Stimulated activated CD8-positive, alpha-beta memory T cell treated with anti-CD3 and anti-CD28 coated beads, Interleukin-7, amount 100 ng/mL, for 4 hours (primary cell): ENCODE data around the gene GPRIN1.
"Not testable (repeated sequence)": the region's sequence is repeated elsewhere in the genome, so short reads cannot be mapped to it uniquely, and the experiment has no call there.

Experiments used
- DNase-seq, 2 donors: peaks; one replicate each; pipeline ENCODE4 v3.0.0-alpha.2; 2020; ENCODE audit warnings: low read depth in 2 of 2

GPRIN1 gene

GRCh38 chr5:176624938-176625337 lies 15.0 kb upstream of the GPRIN1 start:
- DNase-seq, result no peak

- no peak for DNase-seq
Measured at GRCh38 chr5:176624142-176624541, 14.2 kb upstream of the GPRIN1 start.

- DNase-seq, result no peak
Measured at GRCh38 chr5:176621661-176622079, 11.7 kb upstream of the GPRIN1 start.

DNA sequence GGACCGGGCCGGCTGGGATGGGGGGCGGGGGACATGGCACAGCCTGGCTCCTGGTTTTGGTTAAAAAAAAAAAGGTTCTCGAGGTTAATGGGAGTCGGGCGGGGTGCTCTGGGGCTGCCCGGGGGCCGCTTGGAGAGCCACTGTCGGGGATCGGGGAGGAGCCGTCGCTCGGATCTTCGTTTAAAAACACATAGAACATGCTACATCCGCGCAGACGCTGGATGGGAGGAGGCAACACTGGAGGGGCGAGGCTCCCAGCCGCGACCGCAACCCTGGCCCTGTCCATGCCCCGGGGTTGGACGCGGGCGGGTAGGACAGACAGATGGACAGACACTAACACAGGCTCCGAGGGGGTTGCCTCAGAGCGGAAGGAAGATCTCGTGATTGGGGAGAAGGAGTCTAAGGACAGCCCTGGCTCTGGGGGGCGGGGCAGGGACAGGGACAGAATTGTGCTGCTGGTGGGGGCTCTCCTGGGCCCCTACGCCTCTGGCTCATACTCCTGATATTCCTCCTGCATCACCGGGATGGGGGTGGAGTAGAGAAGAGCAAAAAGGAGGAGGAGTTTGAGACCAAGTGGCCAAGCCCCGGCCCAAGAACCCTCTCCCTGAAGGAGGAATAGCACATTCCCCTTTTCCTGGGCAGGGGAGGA lies 10.5 kb upstream of the GPRIN1 start:
- DNase-seq, result no peak

DNA sequence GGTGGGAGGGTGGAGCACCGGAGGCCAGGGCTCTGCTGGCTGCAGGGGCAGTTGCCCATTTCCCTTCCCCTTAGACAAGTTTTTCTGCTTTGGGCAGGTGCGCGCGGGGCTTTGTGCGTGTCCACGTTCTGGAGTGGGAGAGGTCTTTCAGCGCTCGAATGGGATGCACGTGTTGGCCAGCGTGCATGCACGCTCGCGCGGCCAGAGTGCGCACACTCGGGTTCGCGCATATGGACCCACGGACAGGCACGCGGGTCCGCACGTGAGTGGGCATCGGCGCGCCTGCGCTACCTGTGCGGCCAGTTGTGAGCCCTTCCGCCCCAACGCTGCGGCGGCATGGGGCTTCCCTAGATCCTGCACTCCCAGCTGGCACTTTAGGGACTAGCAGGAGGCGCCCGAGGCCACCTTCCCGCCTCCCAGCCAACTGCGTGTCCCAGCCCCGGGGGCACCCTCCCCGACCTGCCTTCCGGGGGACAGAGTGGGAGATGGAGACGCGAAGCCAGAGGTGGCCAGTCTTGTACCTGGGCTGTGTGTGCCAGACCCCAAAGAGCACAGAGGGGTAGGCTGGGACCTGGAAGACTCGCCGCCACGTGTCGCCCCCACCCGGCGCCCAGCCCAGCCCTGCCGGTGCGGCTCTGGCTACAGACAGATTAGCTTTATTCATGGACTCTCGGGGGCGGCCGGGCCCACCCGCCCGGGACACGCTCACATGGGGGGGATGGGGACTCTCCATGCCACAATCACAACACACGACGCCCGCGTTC lies 9.8 kb upstream of the GPRIN1 start:
- no peak for DNase-seq

DNA sequence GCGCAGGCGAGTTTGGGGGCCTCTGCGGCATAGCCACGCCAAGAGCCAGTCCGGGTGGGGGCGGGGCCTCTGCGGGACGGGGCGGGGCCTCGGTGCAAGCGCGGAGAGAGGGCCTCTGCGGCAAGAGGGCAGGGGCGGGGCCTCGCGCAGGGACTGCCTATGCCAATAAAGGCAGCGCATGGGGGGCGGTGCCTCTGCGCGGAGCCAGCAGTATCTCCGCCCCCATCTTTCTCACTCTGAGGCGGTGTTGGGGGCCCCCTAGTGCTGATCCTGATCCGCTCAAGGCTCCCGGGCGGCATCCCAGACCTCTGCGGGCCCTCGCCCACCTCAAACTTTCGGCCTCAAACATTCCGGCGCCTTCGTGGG lies 9.2 kb upstream of the GPRIN1 start:
- DNase-seq, result peak; percentile 68 to 77

GRCh38 chr5:176618783-176619182 lies 8.8 kb upstream of the GPRIN1 start:
- DNase-seq, result no peak

DNA sequence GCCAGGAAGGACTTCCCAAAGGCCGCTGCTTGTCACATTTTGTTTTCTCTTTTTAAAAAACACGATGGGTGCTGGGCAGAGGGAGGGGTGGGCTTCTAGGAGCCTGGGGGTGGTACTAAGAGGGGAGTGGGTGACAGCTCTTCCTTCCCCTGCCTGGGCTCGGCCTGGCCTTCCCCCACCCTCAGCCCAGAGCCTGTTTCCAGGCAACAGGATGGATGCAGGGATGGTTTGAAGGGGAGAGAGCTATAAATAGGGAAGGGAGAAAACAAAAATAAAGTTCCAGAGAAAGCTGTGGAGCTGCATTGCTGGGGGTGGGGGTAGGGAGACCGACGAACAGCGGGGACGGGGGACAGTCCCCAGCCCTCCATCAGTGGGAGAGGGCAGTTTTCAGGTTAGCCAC lies 6.6 kb upstream of the GPRIN1 start:
- no peak for DNase-seq

DNA sequence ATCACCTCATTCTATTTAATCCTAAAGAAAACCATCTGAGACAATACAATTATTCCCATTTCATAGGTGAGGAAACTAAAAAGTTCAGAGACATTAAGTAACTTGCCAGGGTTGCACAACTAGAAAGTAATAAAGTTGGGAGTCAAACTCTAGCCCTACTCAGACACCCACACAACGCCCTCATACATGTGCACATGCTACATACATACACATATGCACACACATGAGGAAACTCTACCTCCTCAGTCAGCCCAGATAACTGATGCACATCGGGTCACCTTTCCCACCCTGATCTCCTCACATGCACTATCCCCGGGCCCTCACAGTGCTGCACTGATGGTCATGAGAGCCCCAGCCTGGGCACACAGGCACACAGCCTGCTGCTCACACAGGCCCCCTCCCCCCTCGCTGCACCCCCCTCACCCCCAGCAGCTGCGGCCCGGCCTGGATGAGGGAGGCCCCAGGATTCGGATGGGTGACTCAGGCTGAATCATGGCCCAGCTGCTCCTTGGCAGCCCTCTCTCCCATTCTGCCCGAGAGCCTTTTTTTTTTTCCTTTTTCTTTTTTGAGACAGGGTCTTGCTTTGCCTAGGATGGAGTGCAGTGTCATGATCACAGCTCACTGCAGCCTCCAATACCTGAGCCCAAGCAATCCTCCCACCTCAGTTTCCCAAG lies 5.0 kb upstream of the GPRIN1 start:
- no peak for DNase-seq

DNA sequence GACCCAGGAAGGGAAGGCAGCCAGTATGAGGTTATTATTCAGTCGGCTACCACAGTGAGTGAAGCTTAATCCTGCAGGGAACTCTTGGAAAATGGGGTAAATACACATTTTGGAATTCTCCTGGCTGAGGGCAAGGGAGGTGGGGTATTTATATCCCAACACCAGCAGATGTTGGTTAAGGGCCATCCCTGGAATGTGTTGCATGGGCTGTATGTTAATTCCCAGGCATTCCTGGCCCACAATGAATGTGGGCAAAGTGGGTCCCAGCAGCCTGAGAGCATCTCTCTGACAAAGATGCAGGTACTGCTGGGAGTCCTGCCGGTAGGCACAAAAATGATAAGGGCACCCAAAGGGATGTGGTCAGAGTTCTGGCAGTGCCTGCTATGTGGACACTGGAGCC lies 2.9 kb upstream of the GPRIN1 start:
- no peak for DNase-seq

GRCh38 chr5:176612008-176612407 lies 2.1 kb upstream of the GPRIN1 start:
- no peak for DNase-seq

- no peak for DNase-seq
Measured at GRCh38 chr5:176611435-176611834, 1.5 kb upstream of the GPRIN1 start.

DNA sequence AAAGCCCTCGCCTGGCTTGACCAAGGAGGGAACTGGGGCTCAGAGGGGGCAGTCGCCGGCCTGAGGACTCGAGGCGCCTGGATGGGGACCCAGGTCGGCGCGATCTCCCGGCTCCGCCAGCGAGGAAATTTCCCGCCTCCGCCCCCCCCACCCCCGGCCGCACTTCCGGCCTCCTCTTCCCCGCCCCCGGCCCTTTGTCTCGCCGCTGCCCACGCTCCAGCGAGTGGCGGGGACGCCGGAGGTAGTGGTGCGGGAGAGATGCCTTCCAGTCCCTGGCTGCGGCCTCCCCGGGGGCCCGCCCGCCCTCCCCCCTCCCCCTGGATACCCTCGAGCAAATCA lies 448 bp upstream of the GPRIN1 start:
- DNase-seq, result no peak

DNA sequence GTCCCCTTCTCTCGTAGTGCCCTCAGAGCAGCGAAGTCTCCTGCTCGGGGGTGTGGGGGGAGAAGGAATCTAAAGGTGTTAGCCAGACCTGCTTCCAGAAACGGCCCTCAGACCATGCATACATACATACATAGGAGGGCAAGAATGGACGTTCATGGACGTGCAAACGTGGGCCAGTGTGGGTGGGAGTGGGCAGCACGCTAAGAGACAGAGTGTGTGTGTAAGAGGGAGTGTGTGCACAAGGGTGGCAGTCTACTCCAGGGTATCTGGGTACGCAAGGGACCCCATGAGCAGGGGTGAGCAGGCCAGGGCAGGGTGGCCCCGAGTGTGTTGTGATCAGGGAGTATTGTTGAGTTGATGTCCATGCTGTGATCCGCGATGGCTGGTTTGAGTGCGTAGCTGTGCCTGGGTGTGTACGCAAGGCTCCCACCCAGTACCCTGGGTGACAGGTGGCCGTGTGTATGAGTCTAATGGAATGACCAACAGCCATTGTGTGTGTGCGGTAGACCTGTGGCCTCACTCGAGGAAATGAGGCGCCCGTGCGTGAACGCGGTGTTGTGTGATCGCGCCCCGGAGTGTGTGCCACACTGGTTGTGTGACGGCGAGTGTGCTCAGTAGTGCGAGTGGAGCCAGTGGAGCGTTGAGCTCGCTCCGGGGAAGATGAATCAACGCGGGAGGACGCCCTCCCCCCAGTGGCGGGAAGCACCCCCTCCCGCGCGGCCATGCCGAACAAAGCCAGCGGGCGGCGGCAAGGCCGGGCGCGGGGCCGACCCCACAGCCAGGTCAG lies 826 bp downstream of the GPRIN1 start:
- no peak for DNase-seq

GRCh38 chr5:176608142-176608705 lies 1.7 kb downstream of the GPRIN1 start:
- no peak for DNase-seq

DNA sequence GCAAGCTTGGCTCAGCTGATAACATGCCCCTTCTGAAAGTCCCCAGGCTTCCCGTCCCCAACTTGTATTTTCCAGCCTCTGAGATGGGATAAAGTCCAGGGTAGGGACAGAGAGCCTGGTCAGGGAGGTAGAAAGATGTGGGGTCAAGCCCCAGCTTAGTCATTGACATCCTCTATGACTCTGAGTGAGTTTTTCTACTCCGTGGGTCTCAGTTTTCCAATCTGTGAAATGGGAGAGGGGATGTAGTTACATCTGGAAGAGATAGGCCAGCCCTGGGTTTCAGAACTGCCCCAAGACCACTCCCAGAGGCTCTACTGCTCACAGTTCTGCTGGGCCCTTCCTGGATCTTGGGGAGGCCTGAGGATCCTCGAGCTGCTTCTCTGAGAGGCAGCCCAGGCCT lies 3.1 kb downstream of the GPRIN1 start:
- no peak for DNase-seq

DNA sequence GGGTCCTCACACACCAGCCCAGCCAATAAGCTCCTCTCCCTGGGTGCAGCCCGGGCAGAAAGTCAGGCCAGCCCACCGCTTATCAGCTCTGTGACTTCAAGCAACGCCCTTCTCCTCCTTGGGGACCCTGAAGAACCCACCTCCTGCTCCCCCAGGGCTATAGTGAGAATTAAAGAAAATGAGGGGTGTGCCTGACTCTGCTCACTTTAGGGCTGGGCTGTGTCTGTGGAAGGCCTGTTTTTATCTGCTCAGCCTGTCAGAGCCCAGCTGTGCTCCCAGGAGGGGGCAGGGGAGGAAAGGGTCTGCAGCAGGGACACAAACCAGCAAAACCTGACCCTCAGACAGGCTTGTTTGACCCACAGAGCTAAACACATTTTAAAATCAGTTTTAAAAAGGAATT lies 3.9 kb downstream of the GPRIN1 start:
- DNase-seq, result no peak

GRCh38 chr5:176603091-176603490 lies 6.9 kb downstream of the GPRIN1 start:
- DNase-seq, result no peak

- no peak for DNase-seq
Measured at GRCh38 chr5:176601901-176602482, 8.0 kb downstream of the GPRIN1 start.

GRCh38 chr5:176599749-176600430 lies 10.1 kb downstream of the GPRIN1 start:
- not testable (repeated sequence) for DNase-seq
